Fibroblast of villous mesenchyme (primary cell): ENCODE data around the gene SCN9A. TPM values are rescaled to one million over a fixed set of nuclear protein-coding genes. Genes with fewer than 3 reads are reported as not detected.
"Not testable (repeated sequence)": the region's sequence is repeated elsewhere in the genome, so short reads cannot be mapped to it uniquely, and the experiment has no call there.

Source experiments
- DNase-seq: peaks from one replicate; pipeline ENCODE4 v3.0.0-alpha.2; 2010; ENCODE audit warnings: low read depth
- H3K4me3 ChIP-seq: 2 replicates; pipeline ENCODE4 v1.5.1; 2011; ENCODE audit warnings: low read depth, mild to moderate bottlenecking, low read length
- total RNA-seq: library from RNA; depleted of rRNA; stranded (reverse); fragments of >200 nt; gene quantifications from 2 replicates; pipeline ENCODE4 v1.2.3, GENCODE V29; 2012
- TF ChIP-seq, protein P1 (sequence below): IDR thresholded peaks from 2 replicates; pipeline ENCODE4 v1.5.1; 2012; ENCODE audit warnings: low read depth, mild to moderate bottlenecking, low read length; ENCODE audit not compliant: insufficient read depth

SCN9A gene
- total RNA-seq, 1 donor: 72.1 TPM

DNA sequence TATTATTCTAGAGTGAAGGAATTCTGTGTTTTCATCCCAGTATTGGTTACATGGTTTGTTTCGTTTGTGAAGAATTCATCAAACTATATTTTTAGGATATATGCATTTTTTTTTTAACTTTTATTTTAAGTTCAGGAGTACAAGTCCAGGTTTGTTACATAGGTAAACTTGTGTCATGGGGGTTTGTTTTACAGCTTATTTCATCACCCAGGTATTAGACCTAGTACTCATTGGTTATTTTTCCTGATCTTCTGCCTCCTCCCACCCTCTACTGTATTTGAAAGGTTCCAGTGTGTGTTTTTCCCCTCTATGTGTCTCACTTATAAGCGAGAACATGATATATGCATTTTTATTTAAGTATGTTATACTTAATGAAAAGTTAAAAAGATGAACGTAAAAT, 47.6 kb downstream of the SCN9A start:
- TF ChIP-seq, protein P1, sequence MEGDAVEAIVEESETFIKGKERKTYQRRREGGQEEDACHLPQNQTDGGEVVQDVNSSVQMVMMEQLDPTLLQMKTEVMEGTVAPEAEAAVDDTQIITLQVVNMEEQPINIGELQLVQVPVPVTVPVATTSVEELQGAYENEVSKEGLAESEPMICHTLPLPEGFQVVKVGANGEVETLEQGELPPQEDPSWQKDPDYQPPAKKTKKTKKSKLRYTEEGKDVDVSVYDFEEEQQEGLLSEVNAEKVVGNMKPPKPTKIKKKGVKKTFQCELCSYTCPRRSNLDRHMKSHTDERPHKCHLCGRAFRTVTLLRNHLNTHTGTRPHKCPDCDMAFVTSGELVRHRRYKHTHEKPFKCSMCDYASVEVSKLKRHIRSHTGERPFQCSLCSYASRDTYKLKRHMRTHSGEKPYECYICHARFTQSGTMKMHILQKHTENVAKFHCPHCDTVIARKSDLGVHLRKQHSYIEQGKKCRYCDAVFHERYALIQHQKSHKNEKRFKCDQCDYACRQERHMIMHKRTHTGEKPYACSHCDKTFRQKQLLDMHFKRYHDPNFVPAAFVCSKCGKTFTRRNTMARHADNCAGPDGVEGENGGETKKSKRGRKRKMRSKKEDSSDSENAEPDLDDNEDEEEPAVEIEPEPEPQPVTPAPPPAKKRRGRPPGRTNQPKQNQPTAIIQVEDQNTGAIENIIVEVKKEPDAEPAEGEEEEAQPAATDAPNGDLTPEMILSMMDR: no peak
- no peak for DNase-seq
- no peak overlapping the region for H3K4me3 ChIP-seq

DNA sequence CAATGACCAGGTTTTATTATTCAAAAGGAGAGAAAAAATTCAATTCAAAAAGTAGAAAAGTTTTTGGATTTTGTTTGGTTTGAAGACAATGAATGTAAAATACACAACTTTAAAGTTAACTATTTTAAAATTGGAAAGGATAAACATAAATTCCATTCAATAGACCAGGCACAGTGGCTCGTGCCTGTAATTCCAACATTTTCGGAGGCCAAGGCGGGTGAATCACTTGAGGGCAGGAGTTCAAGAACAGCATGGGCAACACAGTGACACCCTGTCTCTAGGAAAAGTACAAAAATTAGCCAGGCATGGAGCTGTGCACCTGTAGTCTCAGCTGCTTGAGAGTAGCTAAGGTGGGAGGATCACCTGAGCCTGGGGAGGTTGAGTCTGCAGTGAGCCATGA, 54.7 kb downstream of the SCN9A start:
- H3K4me3 ChIP-seq: no peak overlapping the region
- TF ChIP-seq, protein P1: no peak
- no peak for DNase-seq

- peak; percentile 82 for DNase-seq
- TF ChIP-seq, protein P1: no peak
- no peak overlapping the region for H3K4me3 ChIP-seq
Measured at GRCh38 chr2:166314022-166314759, 61.6 kb downstream of the SCN9A start.

- not testable (repeated sequence) for DNase-seq, H3K4me3 ChIP-seq
Measured at GRCh38 chr2:166312863-166313262, 62.9 kb downstream of the SCN9A start.

- H3K4me3 ChIP-seq: no peak overlapping the region
- TF ChIP-seq, protein P1: no peak
- DNase-seq: no peak
Measured at GRCh38 chr2:166307326-166307725, 68.4 kb downstream of the SCN9A start.

DNA sequence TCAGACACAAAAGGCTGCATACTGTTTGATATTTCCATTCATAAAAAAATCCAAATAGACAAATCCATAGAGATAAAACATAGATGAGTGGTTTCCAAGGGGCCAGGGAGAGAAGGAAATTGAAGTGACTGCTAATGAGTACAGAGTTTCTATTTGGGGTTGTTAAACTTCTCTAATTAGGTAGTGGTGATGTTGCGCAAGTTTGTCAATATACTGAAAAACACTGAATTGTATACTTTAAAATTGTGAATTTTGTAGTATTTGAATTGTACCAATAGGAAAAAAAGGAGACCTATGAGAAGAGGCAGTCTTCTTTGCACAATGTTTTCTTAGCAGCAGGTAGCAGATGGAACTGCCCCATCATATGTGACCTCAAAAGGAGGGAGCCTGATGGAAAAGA, 71.1 kb downstream of the SCN9A start:
- TF ChIP-seq, protein P1: no peak
- DNase-seq: no peak
- H3K4me3 ChIP-seq: no peak overlapping the region

DNA sequence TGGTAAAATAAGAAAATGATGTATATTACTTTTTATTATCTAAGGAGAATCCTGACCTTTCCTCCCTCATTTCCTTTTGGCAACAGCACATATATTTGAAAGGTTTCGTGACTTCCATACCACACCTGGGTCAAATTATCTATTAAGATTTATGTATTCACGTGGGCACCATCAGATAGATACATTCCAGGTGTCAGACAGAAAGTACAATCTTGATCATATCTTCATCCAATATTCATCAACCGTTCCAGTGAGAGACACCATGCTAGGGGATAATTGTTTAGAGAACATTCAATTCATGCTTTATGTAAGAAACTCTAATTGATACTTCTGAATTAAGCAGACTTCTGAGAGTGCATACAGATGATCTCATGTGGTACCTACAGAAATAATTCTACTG, 73.7 kb downstream of the SCN9A start:
- H3K4me3 ChIP-seq: no peak overlapping the region
- DNase-seq: no peak

More for the DNA sequence above, 73.7 kb downstream of the SCN9A start:
- TF ChIP-seq, protein P1: no peak
